GM23248 (cell line): ENCODE data around the gene CYP4B1. TPM values are rescaled to one million over a fixed set of nuclear protein-coding genes. Genes with fewer than 3 reads are reported as not detected.

ENCODE experiments used
- DNase-seq: peaks from one replicate; pipeline ENCODE4 v3.0.0-alpha.2; 2015
- H2AFZ ChIP-seq: fragments of 200-600 bp; sonication (generic); 2 replicates; pipeline ENCODE4 v1.6.1; 2016; ENCODE audit warnings: antibody characterized with exemption
- H3F3A ChIP-seq: fragments of 200-600 bp; sonication (generic); 2 replicates; pipeline ENCODE4 v1.6.1; 2016; ENCODE audit warnings: mild to moderate bottlenecking, antibody characterized with exemption, mixed run types; ENCODE audit not compliant: insufficient read depth
- H3K27ac ChIP-seq: fragments of 200-600 bp; sonication (generic); 2 replicates; pipeline ENCODE4 v1.5.1; 2016; ENCODE audit warnings: mild to moderate bottlenecking
- H3K27me3 ChIP-seq: fragments of 200-600 bp; sonication (generic); replicated peaks from 2 replicates; pipeline ENCODE4 v1.6.1; 2016; ENCODE audit warnings: mild to moderate bottlenecking; ENCODE audit not compliant: insufficient read depth
- H3K36me3 ChIP-seq: fragments of 200-600 bp; sonication (generic); 2 replicates; pipeline ENCODE4 v1.6.1; 2016; ENCODE audit warnings: low read depth, mild to moderate bottlenecking
- H3K4me1 ChIP-seq: fragments of 200-600 bp; sonication (generic); 2 replicates; pipeline ENCODE4 v1.6.1; 2016; ENCODE audit warnings: mild to moderate bottlenecking; ENCODE audit not compliant: insufficient read depth
- H3K4me2 ChIP-seq: fragments of 200-600 bp; sonication (generic); one replicate; pipeline ENCODE4 v1.6.1; 2016; ENCODE audit warnings: mild to moderate bottlenecking; ENCODE audit not compliant: unreplicated experiment
- H3K4me3 ChIP-seq: fragments of 200-600 bp; sonication (generic); 2 replicates; pipeline ENCODE4 v1.5.1; 2016; ENCODE audit warnings: mild to moderate bottlenecking
- H3K79me2 ChIP-seq: fragments of 200-600 bp; sonication (generic); 2 replicates; pipeline ENCODE4 v1.6.1; 2016; ENCODE audit warnings: mild to moderate bottlenecking; ENCODE audit not compliant: insufficient read depth
- H3K9ac ChIP-seq: fragments of 200-600 bp; sonication (generic); 2 replicates; pipeline ENCODE4 v1.6.1; 2016; ENCODE audit warnings: mild to moderate bottlenecking
- H3K9me2 ChIP-seq: fragments of 200-600 bp; sonication (generic); 2 replicates; pipeline ENCODE4 v1.6.1; 2016; ENCODE audit warnings: mixed run types, mild to moderate bottlenecking, moderate library complexity; ENCODE audit not compliant: insufficient read depth
- H3K9me3 ChIP-seq: fragments of 200-600 bp; sonication (generic); one replicate; pipeline ENCODE4 v1.6.1; 2017; ENCODE audit warnings: low read depth
- H4K20me1 ChIP-seq: fragments of 200-600 bp; sonication (generic); 2 replicates; pipeline ENCODE4 v1.6.0; 2016; ENCODE audit not compliant: insufficient read depth
- EZH2 ChIP-seq: fragments of 200-600 bp; sonication (generic); IDR thresholded peaks from 2 replicates; pipeline ENCODE4 v1.6.1; 2018; ENCODE audit warnings: antibody characterized with exemption, mild to moderate bottlenecking; ENCODE audit not compliant: insufficient read depth, poor library complexity, severe bottlenecking
- EZH2phosphoT487 ChIP-seq: fragments of 200-600 bp; sonication (generic); IDR thresholded peaks from 2 replicates; pipeline ENCODE4 v1.6.1; 2018; ENCODE audit warnings: antibody characterized with exemption, moderate library complexity, mild to moderate bottlenecking, low read depth; ENCODE audit not compliant: insufficient read depth
- WGBS, 2 experiments: methylation state at CpG; one replicate each; pipeline ENCODE4 v1.1.6; 2015 to 2017; ENCODE audit warnings: low lambda C conversion rate in 2 of 2, low coverage in 1 of 2; ENCODE audit errors: missing lambda C conversion rate in 2 of 2; 5-methylcytosine and 5-hydroxymethylcytosine counted together
- in situ Hi-C: fragments of 300-500 bp; cut with MboI; formaldehyde crosslinking; loops from 2 replicates; pipeline ENCODE4 v1.15.0; 2020
- polyA plus RNA-seq: library from polyadenylated mRNA; unstranded; fragments of >200 nt; fragmentation: Nextera tagmentation; extraction: Ambion mirVana; gene quantifications from 2 replicates; pipeline ENCODE4 v1.2.1, GENCODE V29; 2016
- total RNA-seq: library from RNA; depleted of rRNA; stranded (reverse); fragments of >200 nt; shearing (Covaris generic); gene quantifications from 2 replicates; pipeline ENCODE4 v1.2.3, GENCODE V29; 2014

The CYP4B1 gene
- total and polyA plus RNA-seq, 2 experiments from 2014 or later, result not detected

- H3K27me3 ChIP-seq, result no peaks in the 10 kb centered on the region
- H3K27ac ChIP-seq, result no peak overlapping the region
- no peaks in the 10 kb centered on the region for H3F3A ChIP-seq
- H4K20me1 ChIP-seq, result no peaks in the 10 kb centered on the region
- H3K4me1 ChIP-seq, result no peaks in the 10 kb centered on the region
- H3K9ac ChIP-seq, result no peak overlapping the region
- H3K9me2 ChIP-seq, result no peaks in the 10 kb centered on the region
- no peaks in the 10 kb centered on the region for H3K79me2 ChIP-seq
- H3K4me3 ChIP-seq, result no peak overlapping the region
- 59 to 65% methylated on average over 9 of the region's 9 CpGs for WGBS, 2 experiments
- no peaks in the 10 kb centered on the region for H3K9me3 ChIP-seq
- no peak overlapping the region for H2AFZ ChIP-seq
- in situ Hi-C loops, result no loop called here
- no peaks in the 10 kb centered on the region for H3K36me3 ChIP-seq
- no peak overlapping the region for H3K4me2 ChIP-seq
- DNase-seq, result no peak
- TF ChIP-seq EZH2, result no peak
- TF ChIP-seq EZH2phosphoT487, result no peak
Observed at GRCh38 chr1:46813858-46814396, 15.1 kb downstream of the CYP4B1 start.

DNA sequence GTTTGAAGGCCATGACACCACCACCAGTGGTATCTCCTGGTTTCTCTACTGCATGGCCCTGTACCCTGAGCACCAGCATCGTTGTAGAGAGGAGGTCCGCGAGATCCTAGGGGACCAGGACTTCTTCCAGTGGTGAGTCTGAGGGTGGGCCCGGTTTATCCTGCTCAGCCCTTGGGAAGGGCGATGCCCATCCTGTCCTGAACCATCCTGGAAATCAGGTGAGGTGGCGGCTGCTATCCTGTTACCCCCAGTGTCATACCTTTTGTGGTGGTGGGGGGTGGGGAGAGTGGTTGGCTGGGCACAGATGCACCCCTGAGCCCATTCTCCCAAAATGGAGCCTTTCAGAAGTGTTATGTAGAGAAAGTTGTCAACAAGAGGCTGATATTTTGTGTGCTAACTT lies 16.3 kb downstream of the CYP4B1 start:
- Histone ChIP-seq H3K4me2 (no peak overlapping the region), H3K27ac (no peak overlapping the region), H3K36me3 (no peaks in the 10 kb centered on the region), H3K9me2 (no peaks in the 10 kb centered on the region), H3K9me3 (no peaks in the 10 kb centered on the region), H3K4me3 (no peak overlapping the region), H3K79me2 (no peaks in the 10 kb centered on the region), H3K9ac (no peak overlapping the region), H3K4me1 (no peaks in the 10 kb centered on the region), H3K27me3 (no peaks in the 10 kb centered on the region), H3F3A (no peaks in the 10 kb centered on the region), H2AFZ (no peak overlapping the region), H4K20me1 (no peaks in the 10 kb centered on the region)
- no peak for DNase-seq
- 39 to 52% methylated on average over 6 of the region's 6 CpGs for whole genome bisulfite sequencing, 2 experiments
- no peak for TF ChIP-seq EZH2
- TF ChIP-seq EZH2phosphoT487, result no peak
- in situ Hi-C loops, result no loop called here

DNA sequence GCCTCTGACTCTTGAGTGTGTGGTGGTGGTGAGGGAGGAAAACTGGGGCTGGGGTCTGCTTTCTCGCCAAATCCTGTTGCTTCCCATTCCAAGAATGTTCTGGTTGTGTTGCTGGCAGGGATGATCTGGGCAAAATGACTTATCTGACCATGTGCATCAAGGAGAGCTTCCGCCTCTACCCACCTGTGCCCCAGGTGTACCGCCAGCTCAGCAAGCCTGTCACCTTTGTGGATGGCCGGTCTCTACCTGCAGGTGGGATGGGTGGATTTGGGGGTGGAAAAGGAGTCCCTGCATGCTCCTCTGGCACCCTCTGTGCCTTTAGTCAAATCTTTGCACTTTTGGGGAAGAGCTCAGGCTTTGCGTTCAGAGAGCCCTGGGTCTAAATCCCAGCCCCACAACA lies 18.1 kb downstream of the CYP4B1 start:
- Histone ChIP-seq H3K4me3 (no peak overlapping the region), H3K79me2 (no peaks in the 10 kb centered on the region), H3K4me1 (no peaks in the 10 kb centered on the region), H3K36me3 (no peaks in the 10 kb centered on the region), H3K27ac (no peak overlapping the region), H3K4me2 (no peak overlapping the region), H3K9me3 (no peaks in the 10 kb centered on the region), H4K20me1 (no peaks in the 10 kb centered on the region), H3F3A (no peaks in the 10 kb centered on the region), H3K27me3 (no peaks in the 10 kb centered on the region), H3K9ac (no peak overlapping the region), H3K9me2 (no peaks in the 10 kb centered on the region), H2AFZ (no peak overlapping the region)
- TF ChIP-seq EZH2phosphoT487 (no peak), EZH2 (no peak)
- in situ Hi-C loops, result no loop called here
- DNase-seq, result no peak
- 52 to 69% methylated on average over 5 of the region's 5 CpGs for WGBS, 2 experiments

DNA sequence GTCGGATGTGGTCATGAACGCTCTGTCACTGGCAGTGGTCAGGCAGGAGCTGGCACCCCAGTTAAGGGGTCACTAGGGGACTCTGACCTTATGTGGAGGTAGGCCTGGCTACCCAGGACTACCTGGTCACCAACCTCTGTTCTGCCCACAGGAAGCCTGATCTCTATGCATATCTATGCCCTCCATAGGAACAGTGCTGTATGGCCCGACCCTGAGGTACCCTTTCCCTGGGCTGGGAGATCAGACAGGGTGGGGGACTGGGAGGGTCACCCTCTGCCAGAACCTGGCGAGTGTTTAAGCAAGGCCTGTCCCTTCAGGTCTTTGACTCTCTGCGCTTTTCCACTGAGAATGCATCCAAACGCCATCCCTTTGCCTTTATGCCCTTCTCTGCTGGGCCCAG lies 19.0 kb downstream of the CYP4B1 start:
- in situ Hi-C loops, result no loop called here
- 31 to 34% methylated on average over 6 of the region's 6 CpGs for WGBS, 2 experiments
- no peak for TF ChIP-seq EZH2phosphoT487
- no peak for TF ChIP-seq EZH2

GRCh38 chr1:46818591-46818990 lies 19.7 kb downstream of the CYP4B1 start:
- Histone ChIP-seq H3K36me3 (no peaks in the 10 kb centered on the region), H3K4me1 (no peaks in the 10 kb centered on the region), H3K4me2 (no peak overlapping the region), H3K79me2 (no peaks in the 10 kb centered on the region), H3K4me3 (no peak overlapping the region), H2AFZ (no peak overlapping the region), H3K9ac (no peak overlapping the region), H3F3A (no peaks in the 10 kb centered on the region), H3K9me2 (no peaks in the 10 kb centered on the region), H3K27me3 (no peaks in the 10 kb centered on the region), H3K27ac (no peak overlapping the region), H3K9me3 (no peaks in the 10 kb centered on the region), H4K20me1 (no peaks in the 10 kb centered on the region)
- TF ChIP-seq EZH2 (no peak), EZH2phosphoT487 (no peak)
- in situ Hi-C loops, result no loop called here
- DNase-seq, result no peak
- WGBS, 2 experiments, result 29 to 40% methylated on average over 5 of the region's 5 CpGs

More for the DNA sequence above, 19.0 kb downstream of the CYP4B1 start:
- Histone ChIP-seq H3K4me2 (no peak overlapping the region), H3K4me3 (no peak overlapping the region), H3K27ac (no peak overlapping the region), H3K79me2 (no peaks in the 10 kb centered on the region), H4K20me1 (no peaks in the 10 kb centered on the region), H3K9me3 (no peaks in the 10 kb centered on the region), H3K9ac (no peak overlapping the region), H2AFZ (no peak overlapping the region), H3K4me1 (no peaks in the 10 kb centered on the region), H3K27me3 (no peaks in the 10 kb centered on the region), H3K9me2 (no peaks in the 10 kb centered on the region), H3F3A (no peaks in the 10 kb centered on the region), H3K36me3 (no peaks in the 10 kb centered on the region)
- DNase-seq, result no peak
